PFSK-1 (cell line): ENCODE measurements around the gene SQSTM1.

Source experiments
- FOXP2 ChIP-seq: optimal IDR thresholded peaks from 2 replicates; pipeline ENCODE3; 2011; ENCODE audit warnings: borderline replicate concordance, control low read depth, inconsistent platforms; ENCODE audit not compliant: insufficient read depth; ENCODE audit errors: extremely low read length, extremely low read depth
- POLR2AphosphoS5 ChIP-seq: IDR thresholded peaks from 2 replicates; pipeline ENCODE4 v1.6.1; 2012; ENCODE audit warnings: low read depth, mild to moderate bottlenecking, control low read depth, low read length, moderate library complexity
- TAF1 ChIP-seq: IDR thresholded peaks from 2 replicates; pipeline ENCODE4 v1.6.1; 2012; ENCODE audit warnings: low read length, control low read depth, borderline replicate concordance; ENCODE audit not compliant: insufficient read depth
- TF ChIP-seq, protein P1 (sequence below), 2 experiments: IDR thresholded peaks; 2 replicates each; pipeline versions ENCODE4 v1.6.1 to v1.8.0; 2011 to 2012; ENCODE audit warnings: low read depth in 2 of 2, low read length in 2 of 2, control low read depth in 1 of 2, inconsistent platforms in 1 of 2, mild to moderate bottlenecking in 1 of 2, moderate library complexity in 1 of 2; ENCODE audit not compliant: insufficient read depth in 1 of 2

DNA sequence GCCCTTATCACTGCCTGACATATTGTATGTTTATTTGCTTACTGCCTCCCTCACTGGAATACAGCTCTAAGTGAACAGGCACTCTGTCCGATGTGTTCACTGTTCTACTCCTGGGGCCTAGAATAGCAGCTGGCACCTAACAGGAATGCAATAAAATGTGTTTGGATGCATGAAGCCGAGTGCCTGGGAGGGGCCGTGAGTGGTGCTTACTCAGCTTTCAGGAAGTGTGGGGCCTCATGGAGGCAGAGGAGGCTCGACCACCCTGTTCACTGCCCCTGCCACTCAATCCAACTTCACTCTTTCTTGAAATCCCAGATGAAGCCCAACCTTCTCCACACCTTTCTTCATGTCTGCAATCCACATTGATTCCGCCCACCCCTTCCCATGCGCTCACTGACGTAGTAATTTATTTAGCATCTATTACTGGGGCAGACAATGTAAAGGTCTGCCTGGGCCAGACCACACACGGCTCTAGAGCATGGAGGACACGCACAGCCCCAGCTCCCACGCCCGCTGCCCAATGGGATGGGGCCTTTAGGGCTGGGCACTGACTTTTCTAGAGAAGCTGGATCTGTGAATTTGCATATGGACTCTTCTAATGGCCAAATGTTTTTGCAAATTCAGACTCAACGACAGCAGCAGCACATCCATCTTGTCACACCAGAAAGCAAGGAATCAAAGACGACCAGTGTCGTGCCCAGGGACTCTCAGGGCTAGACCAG is 65.6 kb downstream of the SQSTM1 start:
- TF ChIP-seq POLR2AphosphoS5 (no peak), FOXP2 (no peak), TAF1 (no peak)
- TF ChIP-seq, protein P1, sequence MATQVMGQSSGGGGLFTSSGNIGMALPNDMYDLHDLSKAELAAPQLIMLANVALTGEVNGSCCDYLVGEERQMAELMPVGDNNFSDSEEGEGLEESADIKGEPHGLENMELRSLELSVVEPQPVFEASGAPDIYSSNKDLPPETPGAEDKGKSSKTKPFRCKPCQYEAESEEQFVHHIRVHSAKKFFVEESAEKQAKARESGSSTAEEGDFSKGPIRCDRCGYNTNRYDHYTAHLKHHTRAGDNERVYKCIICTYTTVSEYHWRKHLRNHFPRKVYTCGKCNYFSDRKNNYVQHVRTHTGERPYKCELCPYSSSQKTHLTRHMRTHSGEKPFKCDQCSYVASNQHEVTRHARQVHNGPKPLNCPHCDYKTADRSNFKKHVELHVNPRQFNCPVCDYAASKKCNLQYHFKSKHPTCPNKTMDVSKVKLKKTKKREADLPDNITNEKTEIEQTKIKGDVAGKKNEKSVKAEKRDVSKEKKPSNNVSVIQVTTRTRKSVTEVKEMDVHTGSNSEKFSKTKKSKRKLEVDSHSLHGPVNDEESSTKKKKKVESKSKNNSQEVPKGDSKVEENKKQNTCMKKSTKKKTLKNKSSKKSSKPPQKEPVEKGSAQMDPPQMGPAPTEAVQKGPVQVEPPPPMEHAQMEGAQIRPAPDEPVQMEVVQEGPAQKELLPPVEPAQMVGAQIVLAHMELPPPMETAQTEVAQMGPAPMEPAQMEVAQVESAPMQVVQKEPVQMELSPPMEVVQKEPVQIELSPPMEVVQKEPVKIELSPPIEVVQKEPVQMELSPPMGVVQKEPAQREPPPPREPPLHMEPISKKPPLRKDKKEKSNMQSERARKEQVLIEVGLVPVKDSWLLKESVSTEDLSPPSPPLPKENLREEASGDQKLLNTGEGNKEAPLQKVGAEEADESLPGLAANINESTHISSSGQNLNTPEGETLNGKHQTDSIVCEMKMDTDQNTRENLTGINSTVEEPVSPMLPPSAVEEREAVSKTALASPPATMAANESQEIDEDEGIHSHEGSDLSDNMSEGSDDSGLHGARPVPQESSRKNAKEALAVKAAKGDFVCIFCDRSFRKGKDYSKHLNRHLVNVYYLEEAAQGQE (IDR thresholded peaks at IDR 0.05; ENCODE audit: insufficient read depth in 1 of 2, low read depth in 2 of 2, low read length in 2 of 2): no peak
